ENCODE measurements around the gene TMPRSS7.
A peak's percentile ranks its signal among the peaks of the same experiment; 100 is the strongest.
"Not testable (repeated sequence)": the region's sequence is repeated elsewhere in the genome, so short reads cannot be mapped to it uniquely, and the experiment has no call there.

Gene TMPRSS7

DNA sequence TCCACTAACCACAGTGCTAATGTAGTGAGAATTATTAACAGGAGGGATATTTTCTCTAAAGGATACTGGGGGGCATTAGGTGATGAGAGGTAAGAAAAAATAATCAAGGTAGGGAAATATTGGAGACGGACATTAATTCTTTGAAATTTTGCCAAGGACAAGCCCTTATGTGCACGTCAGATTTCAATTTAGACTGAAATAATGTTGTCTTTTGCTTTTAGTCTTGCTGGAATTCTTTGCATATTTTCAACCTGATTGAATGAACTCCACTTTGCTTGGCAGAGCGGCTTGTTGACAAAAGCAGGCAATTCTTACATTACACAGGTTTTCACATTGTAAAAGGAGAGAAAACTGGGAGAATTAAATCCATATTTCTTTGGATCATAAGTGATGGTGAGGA lies 26.6 kb downstream of the TMPRSS7 start:
- DNase-seq = no peak

DNA sequence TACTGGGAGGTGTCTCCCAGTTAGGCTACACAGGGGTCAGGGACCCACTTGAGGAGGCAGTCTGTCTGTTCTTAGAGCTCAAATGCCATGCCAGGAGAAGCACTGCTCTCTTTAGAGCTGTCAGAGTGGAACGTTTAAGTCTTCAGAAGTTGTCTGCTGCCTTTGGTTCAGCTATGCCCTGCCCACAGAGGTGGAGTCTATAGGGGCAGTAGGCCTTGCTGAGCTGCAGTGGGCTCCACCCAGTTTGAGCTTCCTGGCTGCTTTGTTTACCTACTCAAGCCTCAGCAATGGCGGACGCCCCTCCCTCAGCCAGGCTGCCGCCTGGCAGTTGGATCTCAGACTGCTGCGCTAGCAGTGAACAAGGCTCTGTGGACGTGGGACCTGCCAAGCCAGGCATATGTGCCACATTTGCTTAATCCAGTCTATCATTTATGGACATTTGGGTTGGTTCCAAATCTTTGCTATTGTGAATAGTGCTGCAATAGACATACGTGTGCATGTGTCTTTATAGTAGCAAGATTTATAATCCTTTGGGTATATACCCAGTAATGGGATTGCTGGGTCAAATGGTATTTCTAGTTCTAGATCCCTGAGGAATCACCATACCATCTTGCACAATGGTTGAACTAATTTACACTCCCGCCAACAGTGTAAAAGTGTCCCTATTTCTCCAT lies 38.0 kb downstream of the TMPRSS7 start:
- not testable (repeated sequence) for DNase-seq

DNA sequence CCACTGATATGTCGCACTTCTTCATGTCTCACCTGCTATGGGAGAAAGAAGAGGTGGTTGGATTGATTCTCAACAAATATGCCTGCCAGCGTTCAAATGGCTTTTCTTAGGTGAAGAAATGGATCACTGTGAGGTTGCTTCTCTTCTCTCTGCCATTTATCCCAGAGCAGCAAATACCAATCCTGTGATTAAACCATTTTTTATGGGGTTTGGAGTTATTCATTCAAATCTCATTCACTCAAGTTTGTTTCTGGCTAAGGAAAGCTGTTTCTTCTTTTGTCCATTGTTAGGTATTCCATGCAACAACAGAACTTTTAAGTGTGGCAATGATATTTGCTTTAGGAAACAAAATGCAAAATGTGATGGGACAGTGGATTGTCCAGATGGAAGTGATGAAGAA lies 39.5 kb downstream of the TMPRSS7 start:
- no peak for DNase-seq

DNA sequence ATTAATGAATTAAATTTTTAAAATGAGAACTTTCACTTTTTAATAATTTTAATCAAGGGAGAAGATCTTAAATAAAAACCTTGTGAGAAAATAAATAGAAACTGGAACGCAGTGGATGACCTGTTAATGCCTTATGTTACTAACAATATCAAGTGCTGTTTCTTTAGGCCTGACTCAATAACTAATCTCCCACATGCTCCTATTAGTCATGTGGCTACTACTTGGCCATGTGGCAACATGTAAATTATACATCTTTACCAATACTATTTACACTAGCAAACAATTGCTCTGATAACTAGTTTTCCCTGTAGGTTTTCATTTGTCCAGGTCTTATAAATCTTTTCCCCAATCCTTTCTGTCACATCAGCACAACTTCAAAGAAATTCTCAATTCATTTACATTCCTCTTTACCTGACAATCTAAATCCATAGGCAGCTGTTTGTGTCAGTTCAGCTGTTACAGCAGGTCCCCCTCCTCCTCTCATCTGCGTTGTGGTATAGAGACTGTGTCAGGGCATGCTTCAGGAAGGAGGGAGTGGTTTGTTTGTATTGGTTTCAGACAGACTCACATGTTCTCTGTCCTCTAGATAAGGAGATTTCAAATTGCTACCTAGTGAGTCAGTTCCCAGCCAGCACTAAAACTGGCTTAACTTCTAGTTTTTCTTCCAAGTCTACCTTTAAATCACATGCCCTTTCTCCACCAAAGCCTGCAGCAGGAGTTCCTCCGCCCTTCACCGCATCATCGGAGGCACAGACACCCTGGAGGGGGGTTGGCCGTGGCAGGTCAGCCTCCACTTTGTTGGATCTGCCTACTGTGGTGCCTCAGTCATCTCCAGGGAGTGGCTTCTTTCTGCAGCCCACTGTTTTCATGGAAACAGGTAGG lies 40.3 kb downstream of the TMPRSS7 start:
- peak; percentile 92 for DNase-seq

GRCh38 chr3:112078125-112079083 lies 43.9 kb downstream of the TMPRSS7 start:
- DNase-seq = no peak

GRCh38 chr3:112083239-112083638 lies 48.7 kb downstream of the TMPRSS7 start:
- no peak for DNase-seq

GRCh38 chr3:112084980-112085705 lies 50.6 kb downstream of the TMPRSS7 start:
- DNase-seq = peak; percentile 64

GRCh38 chr3:112085735-112086075 lies 51.2 kb downstream of the TMPRSS7 start:
- DNase-seq = peak; percentile 64

- peak; percentile 93 for DNase-seq
Observed at GRCh38 chr3:112086076-112086854, 51.7 kb downstream of the TMPRSS7 start, which contains the start of gene C3orf52. Gene C3orf52 (plus strand): TSS chr3:112086389. CDS start chr3:112086408, 19 bp downstream.

GRCh38 chr3:112086875-112087524 lies 52.5 kb downstream of the TMPRSS7 start:
- peak; percentile 38 for DNase-seq

- DNase-seq = peak; percentile 38
Observed at GRCh38 chr3:112087746-112088145, 53.2 kb downstream of the TMPRSS7 start.

DNA sequence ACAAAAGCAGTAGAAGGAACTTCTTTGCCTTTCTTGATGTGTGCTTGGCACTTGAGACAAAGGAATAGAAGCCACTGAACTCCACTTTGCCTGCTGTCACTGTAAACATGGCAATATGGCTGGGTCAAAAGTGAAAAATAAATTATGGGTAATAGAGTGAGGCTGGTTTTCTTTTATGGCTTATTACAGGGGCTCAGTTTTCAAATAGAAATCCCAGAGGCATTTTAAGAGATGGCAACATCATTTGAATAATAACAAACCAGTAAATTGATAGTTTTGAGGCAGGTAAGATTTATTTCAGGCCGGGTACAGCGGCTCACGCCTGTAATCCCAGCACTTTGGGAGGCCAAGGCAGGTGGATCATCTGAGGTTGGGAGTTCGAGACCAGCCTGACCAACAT lies 54.4 kb downstream of the TMPRSS7 start:
- DNase-seq = no peak

GRCh38 chr3:112089956-112090886 lies 55.7 kb downstream of the TMPRSS7 start:
- DNase-seq = peak; percentile 80

DNA sequence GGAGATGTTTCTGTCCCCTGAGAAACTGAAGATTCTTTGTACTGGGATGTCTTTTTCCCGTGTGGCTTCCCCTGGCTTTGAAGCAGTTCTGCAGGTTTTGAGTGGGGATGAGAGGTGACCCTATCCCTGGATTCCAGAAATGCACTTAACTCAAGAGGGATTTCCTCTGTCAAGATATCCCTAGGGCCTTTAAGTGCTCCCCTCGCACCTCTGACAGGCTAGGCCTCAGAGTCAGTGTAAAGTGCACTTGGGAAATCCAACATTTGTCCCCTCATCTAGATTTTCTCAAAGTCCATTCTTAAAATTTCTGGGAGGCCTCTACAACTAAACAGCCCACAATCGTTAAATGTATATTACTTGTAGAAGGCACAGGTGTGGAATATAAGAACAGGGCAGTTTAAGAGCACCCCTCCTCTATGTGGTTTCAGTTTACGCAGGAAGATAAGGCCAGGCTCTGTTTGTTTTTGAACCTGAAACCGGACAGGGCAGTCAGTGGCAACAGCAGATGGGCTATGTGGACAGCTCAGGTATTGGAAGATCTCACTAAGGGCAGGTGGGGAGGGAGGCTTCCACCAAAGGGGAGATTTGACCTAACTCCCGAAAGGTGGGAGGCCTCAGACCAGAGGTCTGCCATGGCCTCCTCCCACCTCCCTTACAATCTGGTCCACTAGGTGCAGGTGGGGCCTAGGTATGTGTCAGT lies 56.5 kb downstream of the TMPRSS7 start:
- peak; percentile 91 for DNase-seq

GRCh38 chr3:112092496-112093179 lies 58.1 kb downstream of the TMPRSS7 start:
- peak; percentile 88 for DNase-seq

DNA sequence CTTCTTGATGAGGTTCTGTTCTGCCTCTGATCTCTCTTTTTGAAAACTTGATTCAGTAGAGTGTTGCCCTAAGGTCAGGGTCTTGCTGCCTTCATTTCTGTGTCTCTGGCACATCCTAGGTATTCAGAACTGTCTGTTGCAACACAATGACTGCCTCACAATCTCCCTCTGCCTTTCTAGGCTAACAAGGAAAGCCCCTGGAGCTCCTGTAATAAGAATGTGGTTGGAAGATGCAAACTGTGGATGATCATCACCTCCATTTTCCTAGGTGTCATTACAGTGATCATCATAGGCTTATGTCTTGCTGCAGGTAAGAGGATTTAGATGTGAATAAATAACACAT lies 58.6 kb downstream of the TMPRSS7 start:
- DNase-seq = no peak

GRCh38 chr3:112095731-112096130 lies 61.2 kb downstream of the TMPRSS7 start:
- no peak for DNase-seq

- no peak for DNase-seq
Observed at GRCh38 chr3:112096176-112096575, 61.6 kb downstream of the TMPRSS7 start.

- DNase-seq = peak; percentile 96
Observed at GRCh38 chr3:112097378-112097777, 62.8 kb downstream of the TMPRSS7 start.
